ENCODE results near the gene KCNJ2. TPM values are rescaled to one million over a fixed set of nuclear protein-coding genes. Genes with fewer than 3 reads are reported as not detected.
A peak's percentile ranks its signal among the peaks of the same experiment; 100 is the strongest.

KCNJ2 gene
- total RNA-seq: not detected

DNA sequence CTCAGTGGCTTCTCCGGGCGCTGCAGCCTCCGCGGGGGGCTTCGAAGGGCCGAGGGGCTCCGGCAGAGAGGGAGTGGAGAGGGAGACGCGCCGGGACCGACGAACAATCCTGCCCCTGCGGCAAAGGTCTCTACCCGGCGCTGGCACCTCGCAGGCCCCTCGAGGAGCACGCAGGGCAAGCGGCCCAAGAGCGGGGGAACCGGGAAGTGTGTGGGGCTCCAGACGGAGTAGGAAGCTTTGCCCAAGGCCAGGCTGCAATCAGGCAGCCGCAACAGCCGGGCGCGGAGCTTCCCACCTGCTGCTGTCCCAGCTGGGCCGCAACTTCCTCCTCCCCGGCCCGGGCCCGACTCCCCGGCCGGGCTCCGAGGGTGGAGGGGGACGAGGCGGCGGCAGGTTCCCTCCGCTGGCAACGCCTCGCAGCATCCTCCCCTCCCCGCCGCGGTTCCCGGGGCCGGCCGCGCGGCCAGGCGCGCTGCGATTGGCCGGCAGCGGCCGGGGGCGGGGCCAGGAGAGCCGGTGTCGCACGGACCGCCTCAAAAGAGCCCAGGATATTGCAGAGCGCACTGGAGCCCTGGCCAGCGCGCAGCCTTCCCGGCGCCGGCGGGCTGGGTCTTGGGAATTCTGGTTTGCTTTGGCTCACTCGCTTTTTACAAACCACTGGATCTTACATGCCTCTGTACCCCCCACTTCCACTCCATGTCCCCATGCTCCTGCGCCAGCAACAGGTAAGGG lies at the start of gene KCNJ2:
Gene KCNJ2 (plus strand): TSS at position 556 of the 732 bp plus-strand sequence. CDS start 5,508 bp downstream, outside the sequence.
- intact Hi-C loops (cut with micrococcal nuclease): loop anchor here (1.0 kb wide), 1 partner anchor 32 kb away; no protein-coding TSS in a partner anchor
- no peak within 1 kb of the TSS for H3K27ac Mint-ChIP-seq
- H3K27me3 Mint-ChIP-seq: peaks cover 61% of the 10 kb centered on the region
- peak within 1 kb of the TSS; percentile 57 for H3K4me3 Mint-ChIP-seq
- H3K9me3 Mint-ChIP-seq: no peaks in the 10 kb centered on the region
- peaks cover 20% of the 10 kb centered on the region for H3K4me1 Mint-ChIP-seq (ENCODE audit: low read depth)
- ChIA-PET POLR2A (no interaction called here), CTCF (interaction anchor here (0.9 kb wide), 1 partner anchor 601 kb away, joined by 3 read pairs; no protein-coding TSS in a partner anchor)
- H3K36me3 Mint-ChIP-seq: no peaks in the 10 kb centered on the region
- peak; percentile 68 for DNase-seq

DNA sequence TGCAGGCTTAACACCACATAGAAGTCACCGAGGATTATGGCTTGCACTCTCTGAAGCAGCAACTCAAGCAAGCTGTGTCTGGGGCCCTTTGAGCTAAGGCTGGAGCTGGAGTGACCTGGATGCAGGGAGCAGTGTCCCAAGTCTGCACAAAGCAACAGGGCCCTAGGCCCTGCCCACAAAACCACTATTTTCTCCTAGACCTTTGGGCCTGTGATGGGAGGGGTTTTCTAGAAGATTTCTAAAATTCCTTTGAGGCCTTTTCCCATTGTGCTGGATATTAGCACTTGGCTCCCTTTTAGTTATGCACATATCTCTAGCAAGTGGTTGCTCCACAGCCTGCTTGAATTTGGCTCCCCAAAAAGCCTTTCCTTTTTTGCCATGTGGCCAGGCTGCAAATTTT lies 49.8 kb upstream of the KCNJ2 start:
- intact Hi-C loops (cut with micrococcal nuclease): no loop called here
- no peak overlapping the region for H3K27ac Mint-ChIP-seq
- H3K4me3 Mint-ChIP-seq: no peak overlapping the region
- ChIA-PET POLR2A (no interaction called here), CTCF (no interaction called here)
- H3K9me3 Mint-ChIP-seq: no peaks in the 10 kb centered on the region
- H3K36me3 Mint-ChIP-seq: no peaks in the 10 kb centered on the region
- no peak for DNase-seq
- peaks cover 4% of the 10 kb centered on the region for H3K27me3 Mint-ChIP-seq
- H3K4me1 Mint-ChIP-seq (ENCODE audit: low read depth): no peaks in the 10 kb centered on the region

DNA sequence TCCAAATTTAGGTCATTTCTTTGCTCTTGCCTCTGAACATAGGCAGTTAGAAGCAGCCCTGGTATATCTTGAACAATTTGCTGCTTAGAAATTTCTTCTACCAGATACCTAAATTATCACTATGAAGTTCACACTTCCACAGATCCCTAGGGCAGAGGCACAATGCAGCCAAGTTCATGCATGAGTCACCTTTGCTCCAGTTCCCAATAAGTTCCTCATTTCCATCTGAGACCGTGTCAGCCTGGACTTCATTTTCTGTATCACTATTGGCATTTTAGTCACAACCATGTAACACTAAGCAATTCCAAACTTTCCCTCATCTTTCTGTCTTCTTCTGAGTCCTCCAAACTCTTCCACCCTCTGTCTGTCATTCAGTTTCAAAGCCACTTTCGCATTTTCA lies 49.3 kb upstream of the KCNJ2 start:
- POLR2A ChIA-PET: no interaction called here

DNA sequence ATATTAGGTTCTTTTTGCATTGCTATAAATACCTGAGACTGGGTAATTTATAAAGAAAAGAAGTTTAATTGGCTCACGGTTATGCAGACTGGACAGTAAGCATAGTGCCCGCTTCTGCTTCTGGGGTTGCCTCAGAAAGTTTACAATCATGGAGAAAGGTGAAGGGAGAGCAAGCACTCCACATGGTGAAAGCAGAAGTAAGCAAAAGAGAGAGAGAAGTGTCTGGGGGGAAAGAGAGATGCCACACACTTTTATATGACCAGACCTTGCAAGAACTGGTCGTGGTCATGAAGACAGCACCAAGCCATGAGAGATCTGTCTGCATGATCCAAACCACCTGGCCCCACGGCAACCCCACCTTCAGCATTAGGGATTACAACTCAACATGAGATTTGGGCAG lies 48.9 kb upstream of the KCNJ2 start:
- Mint-ChIP-seq H3K36me3 (no peaks in the 10 kb centered on the region), H3K4me1 (ENCODE audit: low read depth) (no peaks in the 10 kb centered on the region), H3K9me3 (no peaks in the 10 kb centered on the region), H3K4me3 (no peak overlapping the region), H3K27me3 (peaks cover 2% of the 10 kb centered on the region), H3K27ac (no peak overlapping the region)
- intact Hi-C loops (cut with micrococcal nuclease): no loop called here
- DNase-seq: no peak
- CTCF ChIA-PET: interaction anchor here (0.6 kb wide), 1 partner anchor 19 kb away, joined by 5 read pairs; no protein-coding TSS in a partner anchor
- POLR2A ChIA-PET: no interaction called here

More for the DNA sequence above, 49.3 kb upstream of the KCNJ2 start:
- no peaks in the 10 kb centered on the region for H3K9me3 Mint-ChIP-seq
- no peak overlapping the region for H3K27ac Mint-ChIP-seq
- intact Hi-C loops (cut with micrococcal nuclease): no loop called here
- CTCF ChIA-PET: no interaction called here
- H3K36me3 Mint-ChIP-seq: no peaks in the 10 kb centered on the region
- DNase-seq: no peak
- no peaks in the 10 kb centered on the region for H3K4me1 Mint-ChIP-seq (ENCODE audit: low read depth)
- H3K4me3 Mint-ChIP-seq: no peak overlapping the region
- peaks cover 2% of the 10 kb centered on the region for H3K27me3 Mint-ChIP-seq

DNA sequence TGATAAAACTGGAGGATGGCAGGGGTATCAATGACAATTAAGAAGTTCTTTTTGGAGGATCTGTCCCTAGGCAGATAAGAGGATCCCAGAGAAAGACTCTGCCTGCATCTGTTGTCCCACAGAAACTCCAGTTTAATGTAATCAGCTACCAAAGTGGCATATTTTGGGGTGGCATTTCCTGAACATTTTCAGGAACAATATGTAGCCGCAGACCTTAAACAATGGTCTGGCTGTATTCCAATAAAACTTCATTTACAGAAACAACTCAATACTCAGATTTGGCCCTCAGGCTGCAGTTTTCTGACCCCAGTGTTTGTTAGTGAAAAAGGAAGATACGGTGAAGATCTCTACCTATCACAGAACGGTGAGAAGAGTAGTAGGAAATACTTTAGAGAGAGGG lies 48.2 kb upstream of the KCNJ2 start:
- intact Hi-C loops (cut with micrococcal nuclease): no loop called here
- Mint-ChIP-seq H3K4me1 (ENCODE audit: low read depth) (no peaks in the 10 kb centered on the region), H3K9me3 (no peaks in the 10 kb centered on the region), H3K4me3 (no peak overlapping the region), H3K27ac (no peak overlapping the region), H3K27me3 (peaks cover 2% of the 10 kb centered on the region), H3K36me3 (no peaks in the 10 kb centered on the region)
- DNase-seq: no peak
- ChIA-PET POLR2A (no interaction called here), CTCF (interaction anchor here (0.6 kb wide), 1 partner anchor 20 kb away, joined by 5 read pairs; no protein-coding TSS in a partner anchor)

DNA sequence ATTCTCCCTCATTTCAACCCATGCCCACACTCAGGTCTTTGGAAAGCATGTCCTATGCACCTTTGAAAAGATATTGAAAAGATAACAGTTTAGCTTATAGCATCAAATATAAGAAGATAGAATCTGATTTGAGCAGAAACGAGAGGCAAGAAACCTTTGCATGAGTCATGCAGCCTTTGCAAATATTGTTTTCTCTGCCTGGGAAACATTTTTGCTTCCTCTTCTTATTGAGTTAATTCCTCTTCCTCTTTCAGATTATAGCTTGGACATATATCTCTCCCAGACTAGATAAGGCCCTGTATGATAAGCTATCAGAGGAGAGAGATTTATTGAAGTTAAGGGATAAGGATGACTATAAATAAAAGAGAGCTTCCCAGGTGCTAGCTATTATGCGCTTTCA lies 46.1 kb upstream of the KCNJ2 start:
- Mint-ChIP-seq H3K36me3 (no peaks in the 10 kb centered on the region), H3K9me3 (no peaks in the 10 kb centered on the region), H3K4me3 (no peak overlapping the region), H3K27ac (no peak overlapping the region), H3K4me1 (ENCODE audit: low read depth) (no peaks in the 10 kb centered on the region), H3K27me3 (peaks cover 2% of the 10 kb centered on the region)
- ChIA-PET CTCF (interaction anchor here (0.7 kb wide), 1 partner anchor 54 kb away, joined by 3 read pairs; no protein-coding TSS in a partner anchor), POLR2A (no interaction called here)
- no peak for DNase-seq
- intact Hi-C loops (cut with micrococcal nuclease): no loop called here

DNA sequence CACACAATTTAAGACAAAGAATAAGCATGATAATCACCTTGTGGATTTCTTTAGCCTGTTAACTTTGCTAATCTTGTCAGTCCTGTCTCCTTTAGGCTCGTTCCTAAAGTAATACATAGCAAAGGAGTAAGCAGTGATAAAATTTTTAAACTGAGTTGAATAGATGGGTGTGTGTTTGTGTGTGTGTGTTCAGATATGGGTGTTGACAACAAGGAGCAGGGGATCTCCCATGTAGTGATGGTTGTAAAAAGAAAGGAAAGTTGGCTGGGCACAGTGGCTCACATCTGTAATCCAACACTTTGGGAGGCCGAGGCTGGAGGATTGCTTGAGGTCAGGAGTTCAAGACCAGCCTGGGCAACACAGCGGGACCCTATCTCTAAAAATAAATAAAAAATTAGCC lies 44.6 kb upstream of the KCNJ2 start:
- Mint-ChIP-seq H3K27ac (no peak overlapping the region), H3K4me1 (ENCODE audit: low read depth) (no peaks in the 10 kb centered on the region)
- CTCF ChIA-PET: no interaction called here

DNA sequence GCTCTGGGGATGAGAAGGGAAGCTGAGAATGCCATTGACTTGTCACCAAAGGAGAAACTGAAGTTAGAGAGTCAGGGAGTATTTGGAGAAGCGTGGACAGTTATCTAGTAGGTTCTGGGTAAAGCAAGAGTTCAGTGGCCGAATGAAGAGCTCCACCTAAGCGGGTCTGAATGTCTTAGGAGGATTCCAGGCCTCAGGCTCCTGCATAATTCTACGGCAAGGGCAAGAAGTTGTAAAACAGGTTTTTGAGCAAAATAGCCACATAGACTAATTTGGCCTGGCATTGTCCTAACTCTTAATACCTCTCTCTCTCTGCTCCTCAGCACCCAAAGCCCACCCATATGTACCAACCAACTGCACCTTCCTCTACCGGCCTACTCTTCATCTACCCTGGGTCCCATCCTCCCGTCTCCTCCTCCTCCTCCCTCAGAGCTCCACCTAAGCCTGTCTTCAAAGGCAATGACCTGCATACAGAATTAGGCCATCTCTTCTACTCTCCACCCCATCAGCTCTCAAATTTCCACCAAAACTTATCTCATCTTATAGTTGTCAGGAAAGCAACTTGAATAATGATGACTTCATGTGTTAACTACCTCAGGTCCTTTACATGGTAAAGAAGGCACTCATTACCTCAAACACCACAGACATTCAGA lies 42.0 kb upstream of the KCNJ2 start:
- CTCF ChIA-PET: interaction anchor here (0.7 kb wide), 1 partner anchor 17 kb away, joined by 3 read pairs; no protein-coding TSS in a partner anchor
- no peaks in the 10 kb centered on the region for H3K9me3 Mint-ChIP-seq
- no peaks in the 10 kb centered on the region for H3K36me3 Mint-ChIP-seq
- POLR2A ChIA-PET: no interaction called here
- intact Hi-C loops (cut with micrococcal nuclease): no loop called here
- no peak for DNase-seq
- H3K27me3 Mint-ChIP-seq: peaks cover 3% of the 10 kb centered on the region
- H3K4me1 Mint-ChIP-seq (ENCODE audit: low read depth): no peaks in the 10 kb centered on the region
- no peak overlapping the region for H3K27ac Mint-ChIP-seq
- H3K4me3 Mint-ChIP-seq: no peak overlapping the region

More for the DNA sequence above, 44.6 kb upstream of the KCNJ2 start:
- intact Hi-C loops (cut with micrococcal nuclease): no loop called here
- POLR2A ChIA-PET: no interaction called here
- no peak for DNase-seq
- Mint-ChIP-seq H3K9me3 (no peaks in the 10 kb centered on the region), H3K36me3 (no peaks in the 10 kb centered on the region), H3K27me3 (peaks cover 2% of the 10 kb centered on the region), H3K4me3 (no peak overlapping the region)

DNA sequence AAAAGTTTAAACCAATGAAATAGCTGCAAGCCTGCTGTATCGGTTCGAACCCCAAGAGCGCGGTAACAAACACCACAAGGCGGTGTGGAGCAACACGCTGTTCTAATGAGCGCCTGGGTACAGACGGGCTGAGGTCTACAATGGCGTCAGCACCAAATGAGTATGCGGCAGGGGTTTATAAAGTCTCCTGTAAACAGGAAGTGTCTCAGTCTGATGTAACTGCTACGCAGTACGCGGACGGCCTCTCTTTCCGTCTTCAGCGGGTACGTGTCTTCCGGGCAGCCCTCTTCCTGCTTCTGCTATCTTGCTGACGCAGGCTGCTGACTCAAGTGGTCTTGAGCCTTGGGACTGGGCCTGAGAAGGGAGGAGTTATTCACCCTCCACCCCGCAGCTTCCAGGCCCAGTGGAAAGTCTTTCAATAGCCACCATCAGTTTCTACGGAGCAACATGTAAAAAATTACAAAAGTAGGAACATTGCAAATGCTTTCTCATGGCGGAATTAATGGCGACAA lies 40.5 kb upstream of the KCNJ2 start:
- H3K27me3 Mint-ChIP-seq: peaks cover 6% of the 10 kb centered on the region
- H3K4me1 Mint-ChIP-seq (ENCODE audit: low read depth): no peaks in the 10 kb centered on the region
- ChIA-PET CTCF (no interaction called here), POLR2A (no interaction called here)
- DNase-seq: no peak
- no peak overlapping the region for H3K4me3 Mint-ChIP-seq
- H3K27ac Mint-ChIP-seq: no peak overlapping the region
- intact Hi-C loops (cut with micrococcal nuclease): no loop called here
- H3K9me3 Mint-ChIP-seq: no peaks in the 10 kb centered on the region
- no peaks in the 10 kb centered on the region for H3K36me3 Mint-ChIP-seq

DNA sequence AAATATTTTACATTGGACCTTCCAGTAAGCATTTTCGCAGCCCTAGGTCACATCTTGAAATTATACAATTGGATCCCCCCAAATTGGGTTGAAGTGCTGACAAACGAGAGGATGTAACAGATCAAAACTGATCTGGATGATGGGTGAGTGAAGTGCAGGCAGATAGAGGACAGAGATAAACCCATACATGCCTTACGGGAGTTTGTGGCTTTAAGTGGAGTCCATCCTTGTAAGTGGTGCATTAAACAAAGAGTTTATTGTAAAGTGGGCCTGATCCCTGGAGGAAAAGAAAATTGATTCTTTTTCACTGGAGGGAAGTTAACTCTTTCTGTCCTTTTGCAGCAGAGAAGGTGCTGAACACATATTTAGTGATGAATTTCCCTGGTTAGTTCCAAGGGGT lies 39.0 kb upstream of the KCNJ2 start:
- Mint-ChIP-seq H3K9me3 (no peaks in the 10 kb centered on the region), H3K27me3 (peaks cover 9% of the 10 kb centered on the region), H3K4me3 (no peak overlapping the region), H3K27ac (no peak overlapping the region), H3K36me3 (no peaks in the 10 kb centered on the region), H3K4me1 (ENCODE audit: low read depth) (no peaks in the 10 kb centered on the region)
- POLR2A ChIA-PET: no interaction called here
- intact Hi-C loops (cut with micrococcal nuclease): loop anchor here (10.0 kb wide), 1 partner anchor 715 kb away; the partner anchor contains the start of gene MAP2K6
- CTCF ChIA-PET: no interaction called here
- no peak for DNase-seq

DNA sequence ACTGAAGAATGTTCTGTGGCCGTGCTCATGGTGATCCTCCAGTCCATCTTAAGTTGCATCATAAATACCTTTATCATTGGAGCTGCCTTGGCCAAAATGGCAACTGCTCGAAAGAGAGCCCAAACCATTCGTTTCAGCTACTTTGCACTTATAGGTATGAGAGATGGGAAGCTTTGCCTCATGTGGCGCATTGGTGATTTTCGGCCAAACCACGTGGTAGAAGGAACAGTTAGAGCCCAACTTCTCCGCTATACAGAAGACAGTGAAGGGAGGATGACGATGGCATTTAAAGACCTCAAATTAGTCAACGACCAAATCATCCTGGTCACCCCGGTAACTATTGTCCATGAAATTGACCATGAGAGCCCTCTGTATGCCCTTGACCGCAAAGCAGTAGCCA lies 36.8 kb upstream of the KCNJ2 start:
- POLR2A ChIA-PET: no interaction called here
- no peaks in the 10 kb centered on the region for H3K9me3 Mint-ChIP-seq
- H3K27me3 Mint-ChIP-seq: peaks cover 12% of the 10 kb centered on the region
- intact Hi-C loops (cut with micrococcal nuclease): loop anchor here (10.0 kb wide), 1 partner anchor 718 kb away; the partner anchor contains the start of gene MAP2K6
- CTCF ChIA-PET: interaction anchor here (0.6 kb wide), 1 partner anchor 563 kb away, joined by 3 read pairs; no protein-coding TSS in a partner anchor
- no peak overlapping the region for H3K4me3 Mint-ChIP-seq
- H3K36me3 Mint-ChIP-seq: no peaks in the 10 kb centered on the region
- no peak for DNase-seq
- H3K4me1 Mint-ChIP-seq (ENCODE audit: low read depth): peaks cover 10% of the 10 kb centered on the region
- H3K27ac Mint-ChIP-seq: no peak overlapping the region

DNA sequence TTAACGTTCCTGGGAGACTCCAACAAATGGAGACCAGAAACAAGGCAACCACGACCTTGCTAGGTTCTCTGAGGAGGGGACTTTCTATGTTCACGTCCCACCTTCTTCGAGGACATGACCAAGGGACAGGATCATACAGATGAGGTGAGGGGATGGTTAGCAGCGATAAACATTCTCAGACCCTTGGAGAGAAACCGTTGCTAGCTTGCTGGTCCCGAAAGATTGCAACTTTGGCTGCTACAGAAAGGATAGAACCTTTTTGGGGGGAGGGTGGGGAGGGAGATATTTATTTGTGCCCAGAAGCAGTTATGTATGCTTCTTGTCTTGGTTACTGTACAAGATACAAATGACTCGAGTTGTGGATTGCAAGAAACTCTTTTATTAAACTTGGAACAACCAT lies 35.3 kb upstream of the KCNJ2 start:
- intact Hi-C loops (cut with micrococcal nuclease): loop anchor here (10.0 kb wide), 1 partner anchor 719 kb away; the partner anchor contains the start of gene MAP2K6
- H3K27me3 Mint-ChIP-seq: peaks cover 15% of the 10 kb centered on the region
- H3K9me3 Mint-ChIP-seq: no peaks in the 10 kb centered on the region
- H3K4me3 Mint-ChIP-seq: no peak overlapping the region
- peaks cover 23% of the 10 kb centered on the region for H3K4me1 Mint-ChIP-seq (ENCODE audit: low read depth)
- POLR2A ChIA-PET: no interaction called here
- no peak overlapping the region for H3K27ac Mint-ChIP-seq
- no peaks in the 10 kb centered on the region for H3K36me3 Mint-ChIP-seq
- CTCF ChIA-PET: no interaction called here
- no peak for DNase-seq
